Measurements from ENCODE around the gene PREPL.

PREPL gene

DNA sequence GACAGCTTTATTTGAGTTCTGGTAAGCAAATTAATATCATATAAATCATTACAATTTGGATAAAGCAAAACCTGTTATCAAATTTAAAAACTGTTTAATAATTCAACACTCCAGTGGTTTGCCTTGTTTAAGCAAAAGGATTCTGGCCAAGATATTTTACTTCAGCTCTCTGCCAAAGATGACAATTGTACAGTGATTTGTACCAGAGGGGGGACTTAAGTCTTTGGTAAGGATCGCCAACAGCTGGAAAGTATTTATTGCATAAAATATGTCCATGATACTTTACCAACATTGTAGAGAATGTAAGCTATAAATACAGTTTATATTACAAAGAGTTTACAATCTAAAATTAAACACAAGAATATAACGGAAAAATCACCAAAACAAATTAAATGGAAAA is 13.8 kb downstream of the PREPL start:
- Histone ChIP-seq H3K27me3 (ENCODE audit: low read length) (no peaks in the 10 kb centered on the region), H3K9ac (ENCODE audit: low read length) (no peak overlapping the region), H2AFZ (ENCODE audit: low read depth, low read length, severe bottlenecking) (no peak overlapping the region), H4K20me1 (ENCODE audit: low read depth, low read length) (no peaks in the 10 kb centered on the region), H3K9me3 (ENCODE audit: insufficient read depth, low read length) (no peaks in the 10 kb centered on the region), H3K79me2 (ENCODE audit: insufficient read depth, low read length) (no peaks in the 10 kb centered on the region), H3K36me3 (ENCODE audit: low read length) (no peaks in the 10 kb centered on the region; the same call in 1 of the 2 replicates), H3K4me3 (ENCODE audit: insufficient read depth, low read length, poor library complexity, severe bottlenecking) (no peak overlapping the region), H3K4me2 (ENCODE audit: low read depth, low read length, poor library complexity, severe bottlenecking) (no peak overlapping the region), H3K27ac (ENCODE audit: low read depth, low read length) (no peak overlapping the region), H3F3A (ENCODE audit: insufficient read depth) (no peaks in the 10 kb centered on the region; the same call in 1 of the 2 replicates), H3K9me2 (replicated peaks; ENCODE audit: insufficient read depth, low read length) (no peaks in the 10 kb centered on the region)
- TF ChIP-seq, protein P1, sequence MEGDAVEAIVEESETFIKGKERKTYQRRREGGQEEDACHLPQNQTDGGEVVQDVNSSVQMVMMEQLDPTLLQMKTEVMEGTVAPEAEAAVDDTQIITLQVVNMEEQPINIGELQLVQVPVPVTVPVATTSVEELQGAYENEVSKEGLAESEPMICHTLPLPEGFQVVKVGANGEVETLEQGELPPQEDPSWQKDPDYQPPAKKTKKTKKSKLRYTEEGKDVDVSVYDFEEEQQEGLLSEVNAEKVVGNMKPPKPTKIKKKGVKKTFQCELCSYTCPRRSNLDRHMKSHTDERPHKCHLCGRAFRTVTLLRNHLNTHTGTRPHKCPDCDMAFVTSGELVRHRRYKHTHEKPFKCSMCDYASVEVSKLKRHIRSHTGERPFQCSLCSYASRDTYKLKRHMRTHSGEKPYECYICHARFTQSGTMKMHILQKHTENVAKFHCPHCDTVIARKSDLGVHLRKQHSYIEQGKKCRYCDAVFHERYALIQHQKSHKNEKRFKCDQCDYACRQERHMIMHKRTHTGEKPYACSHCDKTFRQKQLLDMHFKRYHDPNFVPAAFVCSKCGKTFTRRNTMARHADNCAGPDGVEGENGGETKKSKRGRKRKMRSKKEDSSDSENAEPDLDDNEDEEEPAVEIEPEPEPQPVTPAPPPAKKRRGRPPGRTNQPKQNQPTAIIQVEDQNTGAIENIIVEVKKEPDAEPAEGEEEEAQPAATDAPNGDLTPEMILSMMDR (IDR thresholded peaks at IDR 0.05; ENCODE audit: insufficient read depth, low read length, poor library complexity, severe bottlenecking) = no peak
- no peak for TF ChIP-seq EZH2phosphoT487 (conservative IDR thresholded peaks at IDR 0.05; ENCODE audit: low read length)

DNA sequence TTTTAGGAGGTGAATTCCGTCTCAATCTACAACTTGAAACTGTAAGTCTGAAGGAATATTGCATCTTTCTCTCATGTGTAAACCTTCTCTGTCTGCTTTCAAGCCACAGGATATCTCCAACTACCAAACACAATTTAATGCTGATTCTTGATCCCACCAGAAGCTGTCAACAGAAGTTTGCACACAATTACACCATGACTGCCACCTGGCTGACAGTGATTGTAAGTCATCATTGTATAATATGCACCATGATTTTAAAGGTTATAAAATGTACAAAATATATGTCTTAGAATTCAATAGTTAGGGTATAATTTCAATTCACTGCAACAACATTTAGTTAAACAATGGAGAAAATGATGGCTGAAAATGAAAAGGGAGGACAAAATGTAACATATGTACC is 18.4 kb downstream of the PREPL start:
- H4K20me1 ChIP-seq (ENCODE audit: low read depth, low read length) = no peaks in the 10 kb centered on the region
- H3K36me3 ChIP-seq (ENCODE audit: low read length) = peaks cover 20% of the 10 kb centered on the region
- H3K9ac ChIP-seq (ENCODE audit: low read length) = no peak overlapping the region
- no peaks in the 10 kb centered on the region for H3K27me3 ChIP-seq (ENCODE audit: low read length)
- H3K4me3 ChIP-seq (ENCODE audit: insufficient read depth, low read length, poor library complexity, severe bottlenecking) = no peak overlapping the region
- H3K79me2 ChIP-seq (ENCODE audit: insufficient read depth, low read length) = no peaks in the 10 kb centered on the region
- H3F3A ChIP-seq (ENCODE audit: insufficient read depth) = no peaks in the 10 kb centered on the region; the same call in 1 of the 2 replicates
- H3K27ac ChIP-seq (ENCODE audit: low read depth, low read length) = no peak overlapping the region
- TF ChIP-seq, protein P1 (IDR thresholded peaks at IDR 0.05; ENCODE audit: insufficient read depth, low read length, poor library complexity, severe bottlenecking) = peak; percentile 36
- TF ChIP-seq EZH2phosphoT487 (conservative IDR thresholded peaks at IDR 0.05; ENCODE audit: low read length) = no peak
- no peak overlapping the region for H3K4me2 ChIP-seq (ENCODE audit: low read depth, low read length, poor library complexity, severe bottlenecking)
- H3K9me3 ChIP-seq (ENCODE audit: insufficient read depth, low read length) = no peaks in the 10 kb centered on the region
- H2AFZ ChIP-seq (ENCODE audit: low read depth, low read length, severe bottlenecking) = no peak overlapping the region
- no peaks in the 10 kb centered on the region for H3K9me2 ChIP-seq (replicated peaks; ENCODE audit: insufficient read depth, low read length)

GRCh38 chr2:44335806-44336538 is 25.3 kb downstream of the PREPL start:
- no peak for TF ChIP-seq EZH2phosphoT487 (conservative IDR thresholded peaks at IDR 0.05; ENCODE audit: low read length)
- TF ChIP-seq, protein P1 (IDR thresholded peaks at IDR 0.05; ENCODE audit: insufficient read depth, low read length, poor library complexity, severe bottlenecking) = no peak
- H3K79me2 ChIP-seq (ENCODE audit: insufficient read depth, low read length) = no peaks in the 10 kb centered on the region
- no peak overlapping the region for H3K9ac ChIP-seq (ENCODE audit: low read length)
- H3K9me3 ChIP-seq (ENCODE audit: insufficient read depth, low read length) = no peaks in the 10 kb centered on the region
- no peak overlapping the region for H3K4me3 ChIP-seq (ENCODE audit: insufficient read depth, low read length, poor library complexity, severe bottlenecking)
- no peak overlapping the region for H3K27ac ChIP-seq (ENCODE audit: low read depth, low read length)
- H3K36me3 ChIP-seq (ENCODE audit: low read length) = peaks cover 25% of the 10 kb centered on the region
- H2AFZ ChIP-seq (ENCODE audit: low read depth, low read length, severe bottlenecking) = no peak overlapping the region
- no peaks in the 10 kb centered on the region for H4K20me1 ChIP-seq (ENCODE audit: low read depth, low read length)
- H3K4me2 ChIP-seq (ENCODE audit: low read depth, low read length, poor library complexity, severe bottlenecking) = no peak overlapping the region
- H3F3A ChIP-seq (ENCODE audit: insufficient read depth) = no peaks in the 10 kb centered on the region
- H3K9me2 ChIP-seq (replicated peaks; ENCODE audit: insufficient read depth, low read length) = no peaks in the 10 kb centered on the region
- no peaks in the 10 kb centered on the region for H3K27me3 ChIP-seq (ENCODE audit: low read length)

Measured in SU-DHL-6 (cell line).